HG03354 (cell line): Measurements from ENCODE around the gene PPP1R12B.

Source experiments
- ATAC-seq: cut with Tn5 transposase; IDR thresholded peaks from one replicate; pipeline ENCODE4 v1.9.1; 2021; ENCODE audit warnings: mild to moderate bottlenecking; ENCODE audit not compliant: unreplicated experiment, poor library complexity, severe bottlenecking

The PPP1R12B gene, protein sequence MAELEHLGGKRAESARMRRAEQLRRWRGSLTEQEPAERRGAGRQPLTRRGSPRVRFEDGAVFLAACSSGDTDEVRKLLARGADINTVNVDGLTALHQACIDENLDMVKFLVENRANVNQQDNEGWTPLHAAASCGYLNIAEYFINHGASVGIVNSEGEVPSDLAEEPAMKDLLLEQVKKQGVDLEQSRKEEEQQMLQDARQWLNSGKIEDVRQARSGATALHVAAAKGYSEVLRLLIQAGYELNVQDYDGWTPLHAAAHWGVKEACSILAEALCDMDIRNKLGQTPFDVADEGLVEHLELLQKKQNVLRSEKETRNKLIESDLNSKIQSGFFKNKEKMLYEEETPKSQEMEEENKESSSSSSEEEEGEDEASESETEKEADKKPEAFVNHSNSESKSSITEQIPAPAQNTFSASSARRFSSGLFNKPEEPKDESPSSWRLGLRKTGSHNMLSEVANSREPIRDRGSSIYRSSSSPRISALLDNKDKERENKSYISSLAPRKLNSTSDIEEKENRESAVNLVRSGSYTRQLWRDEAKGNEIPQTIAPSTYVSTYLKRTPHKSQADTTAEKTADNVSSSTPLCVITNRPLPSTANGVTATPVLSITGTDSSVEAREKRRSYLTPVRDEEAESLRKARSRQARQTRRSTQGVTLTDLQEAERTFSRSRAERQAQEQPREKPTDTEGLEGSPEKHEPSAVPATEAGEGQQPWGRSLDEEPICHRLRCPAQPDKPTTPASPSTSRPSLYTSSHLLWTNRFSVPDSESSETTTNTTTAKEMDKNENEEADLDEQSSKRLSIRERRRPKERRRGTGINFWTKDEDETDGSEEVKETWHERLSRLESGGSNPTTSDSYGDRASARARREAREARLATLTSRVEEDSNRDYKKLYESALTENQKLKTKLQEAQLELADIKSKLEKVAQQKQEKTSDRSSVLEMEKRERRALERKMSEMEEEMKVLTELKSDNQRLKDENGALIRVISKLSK

GRCh38 chr1:202348509-202349205 lies at the start of gene PPP1R12B:
Gene PPP1R12B (plus strand): TSS chr1:202348699. CDS start chr1:202348852, 153 bp downstream.
- peak; percentile 98 for ATAC-seq

DNA sequence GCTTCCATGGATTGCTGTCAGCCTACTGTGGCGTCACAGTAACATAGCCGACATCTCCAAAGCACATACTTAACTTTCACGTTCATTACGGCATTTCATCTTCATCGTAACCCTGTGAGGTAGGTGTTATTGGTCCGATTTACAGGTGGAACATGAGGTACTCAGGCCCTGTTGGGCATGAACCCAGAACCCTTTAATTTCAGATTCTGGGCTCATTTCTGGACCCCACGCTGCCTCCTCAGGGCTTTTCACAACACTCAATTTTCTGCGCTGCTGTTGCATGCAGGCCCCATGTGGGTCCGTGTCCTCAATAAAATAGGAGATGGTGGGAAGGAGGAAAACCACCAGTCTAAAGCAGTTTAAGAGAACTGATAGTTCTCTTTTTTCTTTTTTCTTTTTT lies 46.3 kb upstream of the PPP1R12B start:
- ATAC-seq = no peak

DNA sequence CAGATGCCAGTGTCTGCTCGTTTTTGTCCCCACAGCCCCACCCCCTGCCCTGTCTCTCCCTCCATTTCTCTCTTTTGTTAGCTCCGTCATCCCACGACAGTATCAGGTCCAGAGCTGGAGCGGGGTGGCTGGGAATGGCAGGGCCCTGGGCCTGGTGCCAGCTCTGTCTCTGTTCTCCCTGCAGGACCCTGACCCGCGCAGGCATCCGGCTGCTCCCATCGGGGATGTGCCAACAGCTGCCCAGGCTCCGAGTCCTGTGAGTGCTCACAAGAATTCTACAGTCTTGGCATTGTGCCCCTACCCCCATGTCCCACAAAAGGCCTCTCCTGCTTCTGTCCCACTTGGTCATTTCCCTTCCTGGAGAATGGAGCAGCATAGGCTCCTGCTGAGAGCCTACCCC lies 44.1 kb upstream of the PPP1R12B start:
- no peak for ATAC-seq

DNA sequence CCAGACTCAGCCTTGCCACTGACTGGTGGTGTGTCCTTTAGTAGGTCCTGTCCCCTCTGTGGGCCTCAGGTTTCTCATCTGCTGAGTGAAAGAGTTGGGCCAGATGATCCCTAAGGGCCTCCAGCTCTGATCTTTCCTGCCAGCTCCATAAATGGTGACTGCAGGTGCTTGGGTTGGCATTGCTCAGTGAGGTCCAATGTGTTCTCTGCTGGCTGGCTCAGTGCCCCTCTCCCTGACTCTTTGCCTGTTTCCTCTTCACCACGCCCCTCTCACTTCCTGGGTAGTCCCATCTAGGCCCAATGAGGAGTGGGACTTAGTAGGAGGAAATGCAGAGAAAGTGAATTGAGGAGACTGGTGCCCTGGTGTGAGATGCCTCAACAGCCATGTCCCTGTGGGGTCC lies 43.3 kb upstream of the PPP1R12B start:
- no peak for ATAC-seq

GRCh38 chr1:202306535-202307345 lies 41.8 kb upstream of the PPP1R12B start:
- no peak for ATAC-seq

DNA sequence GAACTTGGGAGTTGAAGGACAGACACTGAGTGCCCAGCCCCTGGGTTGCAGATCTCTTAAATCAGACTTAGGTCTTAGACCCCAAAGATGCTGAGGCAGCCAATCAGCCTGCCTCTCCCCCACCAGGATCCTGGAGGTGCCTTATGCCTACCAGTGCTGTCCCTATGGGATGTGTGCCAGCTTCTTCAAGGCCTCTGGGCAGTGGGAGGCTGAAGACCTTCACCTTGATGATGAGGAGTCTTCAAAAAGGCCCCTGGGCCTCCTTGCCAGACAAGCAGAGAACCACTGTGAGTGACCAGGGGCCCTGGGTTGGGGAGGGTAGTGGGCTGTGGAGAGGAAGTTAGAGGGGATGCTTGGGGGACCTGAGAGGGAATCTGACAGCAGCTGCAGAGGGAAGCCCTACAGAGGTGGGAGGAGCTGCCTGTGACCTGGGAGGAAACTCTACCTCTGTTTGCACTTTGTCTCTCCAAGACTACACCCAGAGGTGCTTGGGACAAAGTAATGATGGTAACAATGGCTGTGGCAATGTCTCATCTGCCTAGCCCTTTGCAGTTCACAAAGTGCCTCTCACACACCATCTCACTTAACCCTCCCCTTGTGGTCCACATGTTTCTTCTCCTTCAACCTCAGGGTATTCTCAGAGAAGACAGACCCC lies 38.3 kb upstream of the PPP1R12B start:
- ATAC-seq = no peak

DNA sequence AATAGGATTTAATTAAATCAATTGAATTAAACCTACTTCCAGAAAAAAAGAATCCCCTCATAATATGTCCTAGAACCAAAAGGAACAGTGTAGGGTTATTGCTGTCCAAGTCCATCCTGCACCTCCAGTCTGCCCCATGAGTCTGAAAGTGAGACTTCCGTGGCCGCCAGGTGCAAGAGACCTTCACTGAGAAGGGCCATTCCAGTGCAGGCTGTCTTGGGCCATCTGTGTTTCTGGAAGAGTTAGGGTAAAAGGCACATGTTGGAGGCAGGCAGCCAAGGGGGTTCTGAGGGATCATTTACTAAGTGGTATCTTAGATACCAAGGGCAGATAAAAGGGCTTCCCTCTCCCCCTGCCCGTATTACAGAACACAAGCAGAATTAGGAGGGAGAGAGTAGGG lies 37.8 kb upstream of the PPP1R12B start:
- ATAC-seq = no peak

GRCh38 chr1:202311875-202312635 lies 36.4 kb upstream of the PPP1R12B start:
- ATAC-seq = no peak

GRCh38 chr1:202315576-202316168 lies 32.8 kb upstream of the PPP1R12B start:
- ATAC-seq = peak; percentile 57

GRCh38 chr1:202316186-202316585 lies 32.3 kb upstream of the PPP1R12B start:
- ATAC-seq = no peak

GRCh38 chr1:202317941-202318925 lies 30.3 kb upstream of the PPP1R12B start:
- no peak for ATAC-seq

DNA sequence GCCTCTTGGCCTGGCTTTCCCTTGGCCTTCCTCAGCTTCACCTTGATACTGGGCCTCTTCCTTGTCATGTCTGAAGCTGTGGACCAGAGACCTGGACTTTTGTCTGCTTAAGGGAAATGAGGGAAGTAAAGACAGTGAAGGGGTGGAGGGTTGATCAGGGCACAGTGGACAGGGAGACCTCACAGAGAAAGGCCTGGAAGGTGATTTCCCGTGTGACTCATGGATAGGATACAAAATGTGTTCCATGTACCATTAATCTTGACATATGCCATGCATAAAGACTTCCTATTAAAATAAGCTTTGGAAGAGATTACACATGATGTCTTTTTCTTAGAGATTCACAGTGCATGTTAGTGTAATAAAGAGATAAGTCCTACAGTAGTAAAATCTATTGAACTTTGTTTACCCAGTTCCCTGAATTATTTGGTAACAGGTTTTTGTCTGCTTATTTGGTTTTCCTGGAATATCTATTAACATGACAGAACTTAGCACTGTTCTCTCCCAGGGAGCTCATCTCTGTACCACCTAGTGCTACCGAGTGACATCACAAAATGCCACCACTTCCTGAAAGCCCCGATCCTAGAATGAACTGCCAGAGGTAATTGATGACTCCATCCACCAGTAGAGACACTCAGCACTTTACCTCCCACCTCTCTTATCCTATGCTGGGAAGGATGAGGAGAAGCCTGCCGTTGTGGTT lies 29.0 kb upstream of the PPP1R12B start:
- no peak for ATAC-seq

GRCh38 chr1:202320081-202320405 lies 28.5 kb upstream of the PPP1R12B start:
- ATAC-seq = no peak

DNA sequence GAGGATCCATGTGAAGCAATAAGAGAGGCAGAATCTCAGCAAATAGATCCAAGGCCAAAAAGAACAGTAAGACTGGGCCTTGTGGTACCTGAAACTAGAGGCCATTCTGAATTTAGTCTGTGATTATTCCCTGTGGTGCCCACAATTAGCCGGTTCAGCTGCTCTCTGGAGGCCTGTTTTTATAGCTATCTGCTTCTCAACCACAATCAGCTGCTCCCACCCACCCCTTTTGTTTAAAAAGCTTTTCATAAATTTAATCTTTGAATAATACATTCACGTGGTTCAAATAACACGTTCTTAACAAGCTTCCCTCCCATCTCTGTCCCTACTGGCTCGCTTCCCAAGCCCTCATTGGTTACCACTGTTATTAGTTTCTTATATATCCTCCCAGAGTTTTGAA lies 24.8 kb upstream of the PPP1R12B start:
- no peak for ATAC-seq

GRCh38 chr1:202324646-202325045 lies 23.9 kb upstream of the PPP1R12B start:
- no peak for ATAC-seq

- no peak for ATAC-seq
Observed at GRCh38 chr1:202329891-202330290, 18.6 kb upstream of the PPP1R12B start.
